NCI-H524 treated with DMSO at 0.1 percent for 48 hours (cell line): Measurements from ENCODE around the gene MAD1L1.
A peak's percentile ranks its signal among the peaks of the same experiment; 100 is the strongest.
"Not testable (repeated sequence)": the region's sequence is repeated elsewhere in the genome, so short reads cannot be mapped to it uniquely, and the experiment has no call there.

Source experiments
- DNase-seq: peaks from one replicate; lab custom pipeline; 2025; lab: John Stamatoyannopoulos, UW

The MAD1L1 gene

GRCh38 chr7:2002561-2003450, 229.9 kb downstream of the MAD1L1 start:
- no peak for DNase-seq

GRCh38 chr7:2001601-2002442, 230.9 kb downstream of the MAD1L1 start:
- no peak for DNase-seq

- DNase-seq: no peak
Observed at GRCh38 chr7:2000746-2001321, 231.9 kb downstream of the MAD1L1 start.

- no peak for DNase-seq
Observed at GRCh38 chr7:2000153-2000687, 232.5 kb downstream of the MAD1L1 start.

GRCh38 chr7:1999278-1999984, 233.3 kb downstream of the MAD1L1 start:
- no peak for DNase-seq

- DNase-seq: no peak
Observed at GRCh38 chr7:1998146-1998545, 234.6 kb downstream of the MAD1L1 start.

GRCh38 chr7:1997537-1998076, 235.1 kb downstream of the MAD1L1 start:
- no peak for DNase-seq

GRCh38 chr7:1996816-1997215, 235.9 kb downstream of the MAD1L1 start:
- no peak for DNase-seq

GRCh38 chr7:1995911-1996420, 236.8 kb downstream of the MAD1L1 start:
- DNase-seq: not testable (repeated sequence)

GRCh38 chr7:1995426-1995825, 237.3 kb downstream of the MAD1L1 start:
- no peak for DNase-seq

- peak; percentile 45 for DNase-seq
Observed at GRCh38 chr7:1994931-1995330, 237.8 kb downstream of the MAD1L1 start.

GRCh38 chr7:1993776-1994740, 238.7 kb downstream of the MAD1L1 start:
- DNase-seq: no peak

- DNase-seq: no peak
Observed at GRCh38 chr7:1993031-1993695, 239.6 kb downstream of the MAD1L1 start.

GRCh38 chr7:1992554-1992953, 240.2 kb downstream of the MAD1L1 start:
- no peak for DNase-seq

- DNase-seq: no peak
Observed at GRCh38 chr7:1990001-1990670, 242.6 kb downstream of the MAD1L1 start.

- DNase-seq: no peak
Observed at GRCh38 chr7:1989049-1989860, 243.5 kb downstream of the MAD1L1 start.

GRCh38 chr7:1988533-1988930, 244.2 kb downstream of the MAD1L1 start:
- no peak for DNase-seq
